Vagina (tissue), 2 donors: ENCODE data around the gene CHD9NB.

Experiments used
- CTCF ChIP-seq, 3 experiments: fragments of 450-650 bp in 2 of 3; fragments of 200-600 bp in 1 of 3; sonication (generic) in 1 of 3; IDR thresholded peaks; one replicate each; pipeline ENCODE4 v1.5.1; 2017 to 2019; ENCODE audit warnings: antibody characterized with exemption in 3 of 3, mild to moderate bottlenecking in 2 of 3, moderate library complexity in 2 of 3
- POLR2A ChIP-seq, 2 donors: fragments of 450-650 bp; IDR thresholded peaks; one replicate each; pipeline ENCODE4 v1.6.1; 2017; ENCODE audit warnings: antibody characterized with exemption in 2 of 2, mild to moderate bottlenecking in 2 of 2, moderate library complexity in 2 of 2

GRCh38 chr16:53071748-53072301 is 19.1 kb upstream of the CHD9NB start:
- TF ChIP-seq CTCF (IDR thresholded peaks at IDR 0.05): no peak
- no peak for TF ChIP-seq POLR2A (IDR thresholded peaks at IDR 0.05)
